ENCODE results near the gene PLAC9. TPM values are rescaled to one million over a fixed set of nuclear protein-coding genes. Genes with fewer than 3 reads are reported as not detected.

The PLAC9 gene
- total and polyA plus RNA-seq, 2 donors from 2014 or later = 31.4 to 49.9 TPM

GRCh38 chr10:80187465-80188409, 55.2 kb downstream of the PLAC9 start:
- Histone ChIP-seq H3K9ac (ENCODE audit: low read length in 3 of 3) (peak overlapping the region in 1 of 3 donors; percentile 4), H3K4me3 (ENCODE audit: low read length in 3 of 3) (no peak overlapping the region), H3K4me1 (ENCODE audit: control insufficient read depth in 2 of 3, insufficient read depth in 2 of 3, low read depth in 1 of 3, low read length in 3 of 3) (peaks cover 0 to 45% (median 35%) of the 10 kb centered on the region in 3 donors), H3K36me3 (ENCODE audit: control insufficient read depth in 2 of 3, insufficient read depth in 3 of 3, low read length in 3 of 3) (no peaks in the 10 kb centered on the region), H3K27me3 (ENCODE audit: control insufficient read depth, insufficient read depth, low read length) (no peaks in the 10 kb centered on the region), H3K9me3 (ENCODE audit: control insufficient read depth in 2 of 3, insufficient read depth in 1 of 3, low read length in 3 of 3) (no peaks in the 10 kb centered on the region), H3K27ac (ENCODE audit: low read depth in 2 of 2, low read length in 2 of 2) (peak overlapping the region in 1 of 2 donors; percentile 47)
- TF ChIP-seq CTCF (IDR thresholded peaks at IDR 0.05; ENCODE audit: borderline replicate concordance, extremely low read depth, insufficient read depth) = no peak
- intact Hi-C loops (cut with DNase I) = no loop called here
- FAIRE-seq = no peak
- peak in 1 of 5 donors; percentile 84 for DNase-seq

- H3K27ac ChIP-seq (ENCODE audit: low read depth in 2 of 2, low read length in 2 of 2) = peak overlapping the region in 1 of 2 donors; percentile 32
- H3K9ac ChIP-seq (ENCODE audit: low read length in 3 of 3) = no peak overlapping the region
- no peak for TF ChIP-seq CTCF (IDR thresholded peaks at IDR 0.05; ENCODE audit: borderline replicate concordance, extremely low read depth, insufficient read depth)
- no peaks in the 10 kb centered on the region for H3K9me3 ChIP-seq (ENCODE audit: control insufficient read depth in 2 of 3, insufficient read depth in 1 of 3, low read length in 3 of 3)
- peak in 1 of 5 donors; percentile 41 for DNase-seq
- no peaks in the 10 kb centered on the region for H3K36me3 ChIP-seq (ENCODE audit: control insufficient read depth in 2 of 3, insufficient read depth in 3 of 3, low read length in 3 of 3)
- H3K4me1 ChIP-seq (ENCODE audit: control insufficient read depth in 2 of 3, insufficient read depth in 2 of 3, low read depth in 1 of 3, low read length in 3 of 3) = peaks cover 0 to 40% (median 27%) of the 10 kb centered on the region in 3 donors
- H3K27me3 ChIP-seq (ENCODE audit: control insufficient read depth, insufficient read depth, low read length) = no peaks in the 10 kb centered on the region
- intact Hi-C loops (cut with DNase I) = no loop called here
- no peak for FAIRE-seq
- H3K4me3 ChIP-seq (ENCODE audit: low read length in 3 of 3) = no peak overlapping the region
These were observed 56.2 kb downstream of the PLAC9 start for GRCh38 chr10:80188713-80189112.

GRCh38 chr10:80191589-80192270, 59.2 kb downstream of the PLAC9 start:
- TF ChIP-seq CTCF (IDR thresholded peaks at IDR 0.05; ENCODE audit: borderline replicate concordance, extremely low read depth, insufficient read depth) = no peak
- H3K9me3 ChIP-seq (ENCODE audit: control insufficient read depth in 2 of 3, insufficient read depth in 1 of 3, low read length in 3 of 3) = no peaks in the 10 kb centered on the region
- peaks cover 0 to 55% (median 47%) of the 10 kb centered on the region in 3 donors for H3K4me1 ChIP-seq (ENCODE audit: control insufficient read depth in 2 of 3, insufficient read depth in 2 of 3, low read depth in 1 of 3, low read length in 3 of 3)
- H3K9ac ChIP-seq (ENCODE audit: low read length in 3 of 3) = no peak overlapping the region
- peak in 1 of 5 donors; percentile 93 for DNase-seq
- H3K4me3 ChIP-seq (ENCODE audit: low read length in 3 of 3) = no peak overlapping the region
- H3K36me3 ChIP-seq (ENCODE audit: control insufficient read depth in 2 of 3, insufficient read depth in 3 of 3, low read length in 3 of 3) = no peaks in the 10 kb centered on the region
- intact Hi-C loops (cut with DNase I) = no loop called here
- H3K27ac ChIP-seq (ENCODE audit: low read depth in 2 of 2, low read length in 2 of 2) = peak overlapping the region; percentile 43 to 54
- no peaks in the 10 kb centered on the region for H3K27me3 ChIP-seq (ENCODE audit: control insufficient read depth, insufficient read depth, low read length)
- FAIRE-seq = no peak
